GM12872 (cell line): ENCODE results near the gene TCAF1.

Experiments
- TF ChIP-seq, protein P1 (sequence below): IDR thresholded peaks from 3 replicates; pipeline ENCODE4 v1.5.1; 2011; ENCODE audit warnings: low read depth, mild to moderate bottlenecking, low read length, moderate library complexity; ENCODE audit not compliant: insufficient read depth

The TCAF1 gene

GRCh38 chr7:143934526-143935325 is 32.8 kb upstream of the TCAF1 start, which contains the start of gene OR2F2:
Gene OR2F2 (plus strand): TSS chr7:143935233. CDS start chr7:143935233, 0 bp downstream.
- TF ChIP-seq, protein P1, sequence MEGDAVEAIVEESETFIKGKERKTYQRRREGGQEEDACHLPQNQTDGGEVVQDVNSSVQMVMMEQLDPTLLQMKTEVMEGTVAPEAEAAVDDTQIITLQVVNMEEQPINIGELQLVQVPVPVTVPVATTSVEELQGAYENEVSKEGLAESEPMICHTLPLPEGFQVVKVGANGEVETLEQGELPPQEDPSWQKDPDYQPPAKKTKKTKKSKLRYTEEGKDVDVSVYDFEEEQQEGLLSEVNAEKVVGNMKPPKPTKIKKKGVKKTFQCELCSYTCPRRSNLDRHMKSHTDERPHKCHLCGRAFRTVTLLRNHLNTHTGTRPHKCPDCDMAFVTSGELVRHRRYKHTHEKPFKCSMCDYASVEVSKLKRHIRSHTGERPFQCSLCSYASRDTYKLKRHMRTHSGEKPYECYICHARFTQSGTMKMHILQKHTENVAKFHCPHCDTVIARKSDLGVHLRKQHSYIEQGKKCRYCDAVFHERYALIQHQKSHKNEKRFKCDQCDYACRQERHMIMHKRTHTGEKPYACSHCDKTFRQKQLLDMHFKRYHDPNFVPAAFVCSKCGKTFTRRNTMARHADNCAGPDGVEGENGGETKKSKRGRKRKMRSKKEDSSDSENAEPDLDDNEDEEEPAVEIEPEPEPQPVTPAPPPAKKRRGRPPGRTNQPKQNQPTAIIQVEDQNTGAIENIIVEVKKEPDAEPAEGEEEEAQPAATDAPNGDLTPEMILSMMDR, result no peak

DNA sequence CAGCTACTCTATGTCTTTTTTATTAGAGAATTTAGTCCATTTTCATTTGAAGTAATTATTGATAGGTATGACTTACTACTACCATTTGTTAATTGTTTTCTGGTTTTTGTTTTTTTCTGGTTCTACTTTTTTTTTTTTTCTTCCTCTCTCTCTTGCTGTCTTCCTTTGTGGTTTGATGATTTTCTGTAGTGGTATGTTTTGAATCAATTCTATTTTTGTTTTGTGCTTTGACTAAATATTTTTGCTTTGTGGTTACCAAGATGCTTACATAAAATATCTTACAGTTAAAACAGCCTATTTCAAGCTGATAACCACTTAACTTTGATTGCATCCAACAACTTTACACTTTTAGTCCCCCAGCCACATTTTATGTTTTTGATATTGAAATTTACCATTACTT is 29.8 kb upstream of the TCAF1 start:
- TF ChIP-seq, protein P1, result no peak

DNA sequence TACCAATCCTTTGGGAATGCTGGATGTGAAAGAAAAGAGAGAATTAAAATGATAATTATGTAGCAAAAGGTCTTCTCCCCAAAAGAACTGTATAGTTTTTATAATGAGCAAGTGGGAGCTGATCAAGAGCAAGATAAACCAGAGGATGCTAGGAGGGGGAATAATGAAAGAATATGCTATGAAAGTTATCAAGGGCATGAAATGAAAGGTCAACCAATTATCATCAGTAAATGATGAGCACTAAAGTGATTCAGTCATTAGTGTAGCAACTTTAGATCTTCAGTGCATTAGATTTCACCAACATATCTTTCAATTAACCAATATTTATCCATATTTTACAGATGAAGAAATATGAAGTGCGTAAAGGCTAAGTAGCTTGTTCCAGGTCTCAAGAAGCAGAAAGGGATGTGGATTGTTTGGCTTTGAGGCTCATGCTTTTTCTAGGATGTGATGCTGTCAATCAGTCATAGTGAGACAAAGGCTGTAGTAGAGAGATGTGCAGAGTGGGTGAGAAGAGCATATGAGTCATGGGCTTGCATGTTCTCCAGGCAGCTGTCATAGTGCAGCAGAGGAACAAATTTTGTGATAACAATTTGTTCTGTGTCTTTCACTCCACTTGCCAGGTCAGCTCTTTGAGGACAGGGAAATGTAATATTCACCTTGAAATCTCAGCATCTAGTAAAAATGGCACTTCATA is 27.4 kb upstream of the TCAF1 start:
- TF ChIP-seq, protein P1, result no peak

GRCh38 chr7:143924851-143925250 is 22.9 kb upstream of the TCAF1 start:
- TF ChIP-seq, protein P1, result no peak

DNA sequence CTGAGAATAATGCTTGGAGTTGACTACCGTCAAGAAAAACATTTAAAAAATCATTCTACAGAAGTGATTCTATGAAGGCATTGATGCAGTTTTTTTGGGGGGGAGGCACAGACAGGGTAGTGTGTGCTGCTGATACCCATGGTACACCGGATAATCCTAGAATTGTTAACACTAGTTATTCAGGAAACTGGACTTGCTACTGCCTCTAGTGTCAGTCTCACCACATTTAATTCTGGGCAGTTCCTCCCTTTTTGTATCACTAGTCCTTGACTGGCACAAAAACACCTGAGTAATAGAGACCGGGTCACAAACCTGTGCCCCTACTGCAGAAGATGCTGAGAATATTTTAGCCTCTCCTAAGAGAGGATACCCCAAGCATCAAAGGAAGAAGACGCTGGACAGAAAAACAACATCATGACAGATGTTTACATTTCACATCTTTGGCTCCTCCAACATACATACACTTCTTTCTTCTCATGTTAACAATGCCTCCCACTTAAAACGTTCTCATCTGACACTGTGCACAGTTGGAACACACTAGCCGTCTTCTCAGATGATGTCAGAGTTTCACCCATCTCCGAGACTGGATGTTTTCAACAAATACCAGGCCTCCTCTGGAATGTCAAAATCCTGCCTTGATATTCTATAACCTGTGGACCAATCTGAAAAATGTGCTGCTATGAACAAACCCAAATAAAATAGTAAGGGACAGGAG is 13.1 kb upstream of the TCAF1 start:
- TF ChIP-seq, protein P1, result no peak

DNA sequence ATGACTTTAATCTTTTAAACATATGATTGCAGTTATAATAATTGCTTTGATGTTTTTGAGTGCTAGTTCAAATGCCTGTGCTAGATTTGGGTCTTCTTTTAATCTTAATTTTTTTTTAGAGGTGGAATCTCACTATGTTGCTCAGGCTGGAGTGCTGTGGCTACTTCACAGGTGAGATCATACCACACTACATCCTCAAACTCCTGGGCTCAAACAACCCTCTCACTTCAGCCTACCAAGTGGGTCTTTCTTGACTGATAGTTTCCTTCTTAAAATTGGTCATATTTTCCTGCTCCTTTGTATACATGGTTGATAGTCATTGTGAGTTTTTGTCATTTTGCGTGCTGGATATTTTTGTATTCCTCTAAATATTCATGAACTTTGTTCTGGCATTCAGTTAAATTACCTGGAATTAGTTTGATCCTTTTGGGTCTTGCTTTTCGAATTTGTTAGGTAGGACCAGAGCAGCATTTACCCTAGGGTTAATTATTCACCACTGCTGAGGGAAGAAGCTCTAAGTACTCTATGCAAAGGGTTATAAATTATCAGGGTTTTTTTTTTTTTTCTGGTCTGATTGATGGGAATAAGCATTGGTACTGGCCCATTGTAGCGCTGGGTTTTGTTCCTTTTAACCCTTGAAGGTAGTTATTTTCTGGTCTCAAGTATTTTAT is 12.1 kb upstream of the TCAF1 start:
- TF ChIP-seq, protein P1, result no peak
